NCI-H1105 treated with DMSO at 0.1 percent for 48 hours (cell line): ENCODE data around the gene ZSCAN31.
"Not testable (repeated sequence)": the region's sequence is repeated elsewhere in the genome, so short reads cannot be mapped to it uniquely, and the experiment has no call there.

ENCODE experiments used
- DNase-seq: peaks from one replicate; lab custom pipeline; 2025; lab: John Stamatoyannopoulos, UW

ZSCAN31 gene

DNA sequence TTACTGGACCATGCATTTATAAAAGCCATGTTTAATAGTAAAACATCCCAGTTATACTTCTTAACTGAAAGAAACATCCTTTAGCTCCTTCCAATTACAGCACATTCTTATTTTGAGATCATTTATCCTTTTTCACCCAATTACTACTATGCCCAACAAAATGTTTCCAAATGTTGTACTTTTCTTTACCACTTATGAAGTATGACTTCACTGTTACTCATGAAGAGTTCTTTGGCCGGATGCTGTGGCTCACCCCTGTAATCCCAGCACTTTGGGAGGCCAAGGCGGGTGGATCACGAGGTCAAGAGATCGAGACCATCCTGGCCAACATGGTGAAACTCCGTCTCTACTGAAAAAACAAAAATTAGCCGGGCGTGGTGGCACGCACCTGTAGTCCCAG is 18.1 kb downstream of the ZSCAN31 start:
- DNase-seq: not testable (repeated sequence)

GRCh38 chr6:28315628-28316027 is 20.3 kb downstream of the ZSCAN31 start:
- no peak for DNase-seq

- no peak for DNase-seq
These were observed 23.0 kb downstream of the ZSCAN31 start for GRCh38 chr6:28312939-28313338.

DNA sequence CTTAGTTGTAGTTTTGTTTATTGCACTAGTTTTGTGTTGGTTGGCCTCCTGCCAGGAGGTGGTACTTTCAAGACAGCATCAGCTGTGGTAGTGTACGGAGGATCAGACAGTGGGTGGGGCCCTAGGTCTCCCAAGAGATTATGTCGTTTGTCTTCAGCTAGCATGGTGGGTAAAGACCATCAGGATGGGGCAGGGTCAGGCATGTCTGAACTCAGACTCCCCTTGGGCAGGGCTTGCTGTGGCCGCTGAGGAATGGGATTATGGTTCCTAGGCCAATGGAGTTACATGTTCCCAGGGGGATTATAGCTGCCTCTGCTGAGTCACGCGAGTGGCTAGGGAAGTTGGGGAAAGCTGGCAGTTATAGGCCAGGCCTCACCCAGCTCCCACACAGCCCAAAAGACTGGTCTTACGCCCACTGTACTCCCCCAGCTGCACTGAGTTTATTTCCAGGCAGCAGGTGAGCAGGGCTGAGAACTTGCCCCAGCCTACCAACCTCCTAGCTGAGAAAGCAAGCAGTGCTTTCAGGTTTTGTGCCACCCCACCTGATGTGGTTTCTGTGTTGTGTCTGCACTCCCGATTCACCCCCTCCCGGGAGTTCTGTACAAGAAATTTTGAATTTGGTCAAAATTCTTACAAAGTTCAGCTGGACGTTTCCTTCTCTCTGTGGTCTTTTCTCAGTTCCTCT is 24.7 kb downstream of the ZSCAN31 start:
- DNase-seq: no peak

DNA sequence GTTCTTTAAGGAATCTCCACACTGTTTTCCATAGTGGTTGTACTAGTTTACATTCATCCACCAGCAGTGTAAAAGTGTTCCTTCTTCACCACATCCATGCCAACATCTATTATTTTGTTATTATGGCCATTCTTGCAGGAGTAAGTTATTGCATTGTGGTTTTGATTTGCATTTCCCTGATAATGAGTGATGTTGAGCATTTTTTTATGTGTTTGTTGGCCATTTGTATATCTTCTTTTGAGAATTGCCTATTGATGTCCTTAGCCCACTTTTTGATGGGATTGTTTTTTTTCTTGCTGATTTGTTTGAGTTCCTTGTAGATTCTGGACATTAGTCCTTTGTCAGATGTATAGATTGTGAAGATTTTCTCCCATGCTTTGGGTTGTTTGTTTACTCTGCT is 29.6 kb downstream of the ZSCAN31 start:
- DNase-seq: not testable (repeated sequence)

- no peak for DNase-seq
These were observed 32.4 kb downstream of the ZSCAN31 start for GRCh38 chr6:28303570-28303969.

DNA sequence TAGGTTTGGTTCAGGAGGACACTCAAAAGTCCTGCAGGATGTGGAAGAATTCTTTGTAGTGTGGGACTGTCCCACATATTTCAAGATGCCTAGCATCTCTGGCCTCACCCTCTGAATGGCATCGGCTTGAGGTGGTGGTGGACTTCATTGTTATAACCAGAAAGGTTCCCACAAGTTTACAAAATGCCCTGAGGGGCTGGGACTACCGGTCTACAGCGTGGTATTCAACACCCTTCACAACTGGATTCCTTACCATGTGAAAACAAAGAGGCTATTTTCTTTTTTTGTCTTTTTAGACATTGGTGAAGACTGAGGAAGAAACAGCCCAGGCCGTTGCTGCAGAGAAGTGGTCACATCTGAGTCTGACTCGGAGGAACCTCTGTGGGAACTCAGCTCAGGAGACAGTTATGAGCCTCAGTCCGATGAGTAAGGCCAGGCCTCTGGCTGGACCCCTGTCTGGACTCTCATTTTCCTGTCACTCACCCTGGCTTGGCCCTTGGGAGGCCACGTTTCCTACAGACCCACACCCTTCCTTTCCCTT is 39.4 kb downstream of the ZSCAN31 start:
- no peak for DNase-seq

DNA sequence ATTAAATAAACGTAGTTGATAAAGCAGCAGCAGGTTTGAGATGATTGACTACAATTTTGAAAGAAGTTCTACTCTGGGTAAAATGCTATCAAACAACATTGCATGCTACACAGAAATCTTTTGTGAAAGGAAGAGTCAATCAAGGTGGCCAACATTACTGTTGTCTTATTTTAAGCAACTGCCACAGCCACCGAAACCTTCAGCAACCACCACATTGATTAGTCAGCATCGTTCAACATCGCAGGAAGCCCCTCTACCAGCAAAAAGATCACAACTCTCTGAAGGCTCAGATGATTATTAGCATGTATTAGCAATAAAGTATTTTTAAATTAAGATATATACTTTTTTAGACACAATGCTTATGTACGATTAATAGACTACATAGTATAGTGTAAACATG is 40.6 kb downstream of the ZSCAN31 start:
- no peak for DNase-seq

DNA sequence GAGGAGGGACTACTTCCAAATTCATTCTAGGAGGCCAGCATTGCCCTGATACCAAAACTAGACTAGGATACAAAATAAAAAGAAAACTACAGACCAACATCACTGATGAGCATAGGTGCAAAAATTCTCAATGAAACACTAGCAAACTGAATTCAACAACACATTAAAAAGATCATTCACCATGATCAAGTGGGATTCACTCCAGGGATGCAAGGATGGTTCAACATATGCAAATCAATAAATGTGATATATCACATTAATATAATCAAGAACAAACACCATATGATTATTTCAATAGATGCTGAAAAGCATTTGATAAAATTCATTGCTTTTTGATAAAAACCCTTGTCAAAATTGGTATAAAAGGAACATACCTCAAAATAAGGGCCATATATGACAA is 44.4 kb downstream of the ZSCAN31 start:
- no peak for DNase-seq

GRCh38 chr6:28282926-28283325 is 53.0 kb downstream of the ZSCAN31 start:
- no peak for DNase-seq

DNA sequence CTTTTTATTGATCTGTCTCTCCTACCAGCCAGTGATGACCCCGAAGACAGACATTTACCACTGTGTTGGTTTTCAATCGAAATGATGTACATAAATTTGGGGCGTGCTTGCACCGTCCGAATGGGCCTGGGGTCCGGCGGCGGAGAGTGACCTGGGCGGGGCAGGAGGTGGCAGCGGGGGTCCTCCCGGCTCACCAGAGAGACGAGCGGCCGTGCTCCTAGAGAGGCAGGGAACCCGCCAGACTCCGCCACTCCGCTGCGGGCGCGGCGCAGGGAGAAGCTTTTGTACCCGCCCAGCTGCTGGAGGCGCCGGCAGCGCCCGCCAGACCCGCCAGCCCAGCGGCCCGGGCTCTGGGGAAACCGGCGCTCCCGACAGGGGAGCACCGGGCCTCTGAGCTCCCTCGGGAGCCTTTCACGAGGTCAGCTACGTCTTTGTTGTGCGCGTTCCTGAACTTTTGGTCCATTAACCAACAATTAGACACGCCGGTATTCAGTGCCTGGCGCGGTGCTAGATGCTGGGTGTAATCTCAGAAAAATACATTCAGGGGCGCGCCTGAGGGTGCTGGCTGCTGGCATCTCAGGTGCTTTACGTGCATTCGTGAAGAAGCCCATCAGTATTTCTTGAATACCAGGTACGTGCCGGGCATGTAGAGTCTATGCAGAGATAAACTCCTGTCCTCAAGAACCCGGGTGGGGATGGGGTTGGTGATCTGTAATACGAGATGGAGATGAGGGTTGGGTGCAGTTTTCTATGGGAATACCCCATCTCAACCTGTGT is 54.5 kb downstream of the ZSCAN31 start, which contains the start of gene PGBD1:
PGBD1 (plus strand) TSS at position 285 of the 777 bp plus-strand sequence. CDS start 2,242 bp downstream, outside the sequence.
- DNase-seq: peak; percentile 80

- no peak for DNase-seq
These were observed 55.2 kb downstream of the ZSCAN31 start for GRCh38 chr6:28280595-28281287.

DNA sequence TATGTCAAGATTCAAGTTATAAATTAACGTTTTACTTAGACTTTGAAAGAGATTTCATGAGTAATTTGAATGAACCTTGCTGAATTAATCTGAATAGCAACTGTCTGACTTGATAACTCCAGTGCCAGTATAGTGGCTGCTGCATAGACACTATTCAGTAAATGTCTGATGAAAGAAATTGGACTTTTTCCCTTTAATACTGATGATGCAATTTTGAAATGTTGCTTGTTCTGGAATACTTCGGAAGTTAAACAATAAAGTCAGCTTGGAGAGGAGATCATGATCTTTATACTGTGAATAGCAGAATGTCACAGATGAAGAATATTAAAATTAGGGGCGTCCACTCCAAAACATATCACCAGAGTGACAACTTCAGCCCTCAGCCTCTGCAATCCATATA is 58.2 kb downstream of the ZSCAN31 start:
- DNase-seq: no peak

GRCh38 chr6:28274888-28275287 is 61.1 kb downstream of the ZSCAN31 start:
- no peak for DNase-seq
